Prostate gland (tissue), 2 donors: Measurements from ENCODE around the gene ULK3.

Experiments
- CTCF ChIP-seq, 4 experiments: fragments of 200-600 bp in 2 of 4; fragments of 450-650 bp in 2 of 4; sonication (generic) in 2 of 4; IDR thresholded peaks; 1 replicate in 3 of 4; 2 replicates in 1 of 4; pipeline ENCODE4 v1.5.1; 2016 to 2019; ENCODE audit warnings: antibody characterized with exemption in 4 of 4, mild to moderate bottlenecking in 2 of 4, moderate library complexity in 2 of 4
- POLR2A ChIP-seq: fragments of 450-650 bp; IDR thresholded peaks from one replicate; pipeline ENCODE4 v1.6.1; 2016; ENCODE audit warnings: antibody characterized with exemption, mild to moderate bottlenecking
- POLR2AphosphoS5 ChIP-seq: sonication (generic); formaldehyde crosslinking; IDR thresholded peaks from one replicate; pipeline ENCODE4 v1.6.1; 2017; ENCODE audit warnings: antibody characterized with exemption

DNA sequence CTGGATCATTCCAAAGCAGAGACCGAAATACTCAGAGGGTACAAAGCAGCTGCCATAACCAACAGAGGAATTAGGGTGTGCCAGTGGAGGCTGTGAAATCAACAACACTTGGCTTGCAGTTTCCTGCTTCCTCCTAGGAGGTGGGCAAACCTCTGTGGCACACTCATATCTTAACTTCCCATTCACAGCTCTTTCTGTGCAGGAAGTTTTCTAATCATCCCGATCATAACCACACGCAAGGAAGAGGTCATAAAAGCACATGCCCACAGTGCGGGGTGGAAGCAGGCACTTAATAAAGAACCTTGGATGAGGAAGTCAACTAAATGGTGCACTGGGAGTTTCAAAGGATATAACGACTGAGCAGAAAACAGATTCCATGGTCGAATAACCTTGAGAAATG, 25.1 kb upstream of the ULK3 start:
- TF ChIP-seq CTCF (IDR thresholded peaks at IDR 0.05): no peak
- no peak for TF ChIP-seq POLR2A
- TF ChIP-seq POLR2AphosphoS5: no peak
